Type B pancreatic cell (in vitro differentiated cells): Measurements from ENCODE around the gene GALNT10. TPM values are rescaled to one million over a fixed set of nuclear protein-coding genes. Genes with fewer than 3 reads are reported as not detected.

Source experiments
- DNase-seq: peaks from one replicate; pipeline ENCODE4 v3.0.0; 2021; ENCODE audit warnings: mixed read lengths; ENCODE audit not compliant: unreplicated experiment; ENCODE audit errors: extremely low spot score
- H3K27ac Mint-ChIP-seq: 2 replicates; pipeline ENCODE4 v1.8.0; 2021; ENCODE audit warnings: mild to moderate bottlenecking, mixed read lengths
- H3K27me3 Mint-ChIP-seq: 2 replicates; pipeline ENCODE4 v1.8.0; 2021; ENCODE audit warnings: mixed read lengths
- H3K36me3 Mint-ChIP-seq: 2 replicates; pipeline ENCODE4 v1.8.0; 2021; ENCODE audit warnings: mixed read lengths
- H3K4me1 Mint-ChIP-seq: one replicate; pipeline ENCODE4 v1.8.0; 2021; ENCODE audit warnings: mixed read lengths; ENCODE audit not compliant: unreplicated experiment
- H3K4me3 Mint-ChIP-seq: 2 replicates; pipeline ENCODE4 v1.8.0; 2021; ENCODE audit warnings: mild to moderate bottlenecking, mixed read lengths
- H3K9me3 Mint-ChIP-seq: 2 replicates; pipeline ENCODE4 v1.8.0; 2021; ENCODE audit warnings: mixed read lengths
- CTCF ChIP-seq: fragments of 200-600 bp; sonication (generic); conservative IDR thresholded peaks from 2 replicates; pipeline ENCODE4 v1.5.0; 2021; ENCODE audit warnings: antibody characterized with exemption, mild to moderate bottlenecking
- total RNA-seq: library from RNA; stranded (reverse); gene quantifications from 2 replicates; pipeline ENCODE4 v1.2.1, GENCODE V29; 2021; ENCODE audit warnings: low replicate concordance

The GALNT10 gene
- total RNA-seq, 1 donor from 2014 or later = 23.0 TPM

GRCh38 chr5:154428208-154428607, 237.7 kb downstream of the GALNT10 start:
- H3K27ac Mint-ChIP-seq = no peak overlapping the region
- H3K4me3 Mint-ChIP-seq = no peak overlapping the region
- TF ChIP-seq CTCF = no peak
- no peaks in the 10 kb centered on the region for H3K4me1 Mint-ChIP-seq
- peaks cover 6% of the 10 kb centered on the region for H3K36me3 Mint-ChIP-seq
- DNase-seq = no peak
- H3K27me3 Mint-ChIP-seq = no peaks in the 10 kb centered on the region
- no peaks in the 10 kb centered on the region for H3K9me3 Mint-ChIP-seq

- no peak for TF ChIP-seq CTCF
- H3K4me3 Mint-ChIP-seq = no peak overlapping the region
- no peaks in the 10 kb centered on the region for H3K27me3 Mint-ChIP-seq
- DNase-seq = no peak
- no peak overlapping the region for H3K27ac Mint-ChIP-seq
- H3K9me3 Mint-ChIP-seq = no peaks in the 10 kb centered on the region
- peaks cover 13% of the 10 kb centered on the region for H3K36me3 Mint-ChIP-seq
- H3K4me1 Mint-ChIP-seq = no peaks in the 10 kb centered on the region
Measured at GRCh38 chr5:154429341-154429740, 238.8 kb downstream of the GALNT10 start.

- no peak for DNase-seq
- Mint-ChIP-seq H3K4me1 (no peaks in the 10 kb centered on the region), H3K27me3 (no peaks in the 10 kb centered on the region), H3K4me3 (no peak overlapping the region), H3K27ac (no peak overlapping the region), H3K9me3 (no peaks in the 10 kb centered on the region), H3K36me3 (peaks cover 15% of the 10 kb centered on the region)
- no peak for TF ChIP-seq CTCF
Measured at GRCh38 chr5:154430466-154430865, 239.9 kb downstream of the GALNT10 start.

- no peak for DNase-seq
- H3K9me3 Mint-ChIP-seq = no peaks in the 10 kb centered on the region
- H3K27me3 Mint-ChIP-seq = no peaks in the 10 kb centered on the region
- peaks cover 19% of the 10 kb centered on the region for H3K36me3 Mint-ChIP-seq
- H3K4me3 Mint-ChIP-seq = no peak overlapping the region
- H3K27ac Mint-ChIP-seq = no peak overlapping the region
- no peak for TF ChIP-seq CTCF
- no peaks in the 10 kb centered on the region for H3K4me1 Mint-ChIP-seq
Measured at GRCh38 chr5:154430961-154431630, 240.6 kb downstream of the GALNT10 start.

- H3K9me3 Mint-ChIP-seq = no peaks in the 10 kb centered on the region
- H3K4me3 Mint-ChIP-seq = no peak overlapping the region
- H3K4me1 Mint-ChIP-seq = no peaks in the 10 kb centered on the region
- no peak for TF ChIP-seq CTCF
- no peak overlapping the region for H3K27ac Mint-ChIP-seq
- H3K27me3 Mint-ChIP-seq = no peaks in the 10 kb centered on the region
- H3K36me3 Mint-ChIP-seq = peaks cover 32% of the 10 kb centered on the region
- DNase-seq = no peak
Measured at GRCh38 chr5:154435226-154435625, 244.7 kb downstream of the GALNT10 start.
